Epithelial cell of esophagus (primary cell): ENCODE measurements around the gene SEC24D.

Source experiments
- DNase-seq: peaks from one replicate; pipeline ENCODE4 v3.0.0; 2010; ENCODE audit warnings: low read depth
- H3K4me3 ChIP-seq: 2 replicates; pipeline ENCODE4 v1.5.1; 2011; ENCODE audit warnings: mild to moderate bottlenecking, low read length, control low read depth
- TF ChIP-seq, protein P1 (sequence below): IDR thresholded peaks from 2 replicates; pipeline ENCODE4 v1.5.1; 2011; ENCODE audit warnings: low read depth, mild to moderate bottlenecking, low read length, control low read depth, inconsistent platforms; ENCODE audit not compliant: insufficient read depth; ENCODE audit errors: missing control alignments

The SEC24D gene

DNA sequence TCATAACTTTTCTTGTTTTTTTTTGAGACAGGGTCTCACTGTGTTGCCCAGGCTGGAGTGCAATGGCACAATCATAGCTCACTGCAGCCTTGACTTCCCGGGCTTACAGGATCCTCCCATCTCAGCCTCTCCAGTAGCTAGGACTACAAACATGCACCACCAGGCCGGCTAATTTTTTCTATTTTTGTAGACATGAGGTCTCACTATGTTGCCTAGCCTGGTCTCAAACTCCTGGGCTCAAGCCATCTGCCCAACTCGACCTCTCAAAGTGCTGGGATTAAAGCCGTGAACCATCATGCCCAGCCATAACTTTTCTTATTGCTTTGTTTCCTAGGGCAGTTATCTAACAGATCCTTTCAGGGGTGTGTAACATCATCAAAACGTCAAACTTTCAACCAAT is 11.8 kb downstream of the SEC24D start:
- TF ChIP-seq, protein P1, sequence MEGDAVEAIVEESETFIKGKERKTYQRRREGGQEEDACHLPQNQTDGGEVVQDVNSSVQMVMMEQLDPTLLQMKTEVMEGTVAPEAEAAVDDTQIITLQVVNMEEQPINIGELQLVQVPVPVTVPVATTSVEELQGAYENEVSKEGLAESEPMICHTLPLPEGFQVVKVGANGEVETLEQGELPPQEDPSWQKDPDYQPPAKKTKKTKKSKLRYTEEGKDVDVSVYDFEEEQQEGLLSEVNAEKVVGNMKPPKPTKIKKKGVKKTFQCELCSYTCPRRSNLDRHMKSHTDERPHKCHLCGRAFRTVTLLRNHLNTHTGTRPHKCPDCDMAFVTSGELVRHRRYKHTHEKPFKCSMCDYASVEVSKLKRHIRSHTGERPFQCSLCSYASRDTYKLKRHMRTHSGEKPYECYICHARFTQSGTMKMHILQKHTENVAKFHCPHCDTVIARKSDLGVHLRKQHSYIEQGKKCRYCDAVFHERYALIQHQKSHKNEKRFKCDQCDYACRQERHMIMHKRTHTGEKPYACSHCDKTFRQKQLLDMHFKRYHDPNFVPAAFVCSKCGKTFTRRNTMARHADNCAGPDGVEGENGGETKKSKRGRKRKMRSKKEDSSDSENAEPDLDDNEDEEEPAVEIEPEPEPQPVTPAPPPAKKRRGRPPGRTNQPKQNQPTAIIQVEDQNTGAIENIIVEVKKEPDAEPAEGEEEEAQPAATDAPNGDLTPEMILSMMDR: no peak
- no peak overlapping the region for H3K4me3 ChIP-seq
- DNase-seq: no peak

DNA sequence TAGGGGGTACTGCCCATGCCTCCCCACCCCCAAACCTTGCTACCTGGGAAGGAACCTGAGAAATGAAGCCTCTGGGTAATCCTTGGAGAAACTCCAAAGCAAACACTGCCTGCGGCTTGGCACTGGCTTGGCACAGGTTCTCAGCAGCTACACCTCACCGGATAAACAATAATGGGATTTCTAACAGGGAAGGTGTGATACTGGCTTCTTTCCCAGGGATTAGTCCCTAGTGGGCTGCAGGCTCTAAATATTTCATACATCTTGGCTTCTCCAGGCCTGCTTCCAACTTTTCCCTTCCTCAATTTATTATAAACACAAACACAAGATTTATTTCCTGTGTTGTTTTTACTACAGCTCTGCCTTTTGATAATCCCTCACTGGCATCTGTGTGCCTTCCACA is 12.5 kb downstream of the SEC24D start:
- DNase-seq: peak; percentile 83
- TF ChIP-seq, protein P1: no peak
- no peak overlapping the region for H3K4me3 ChIP-seq

DNA sequence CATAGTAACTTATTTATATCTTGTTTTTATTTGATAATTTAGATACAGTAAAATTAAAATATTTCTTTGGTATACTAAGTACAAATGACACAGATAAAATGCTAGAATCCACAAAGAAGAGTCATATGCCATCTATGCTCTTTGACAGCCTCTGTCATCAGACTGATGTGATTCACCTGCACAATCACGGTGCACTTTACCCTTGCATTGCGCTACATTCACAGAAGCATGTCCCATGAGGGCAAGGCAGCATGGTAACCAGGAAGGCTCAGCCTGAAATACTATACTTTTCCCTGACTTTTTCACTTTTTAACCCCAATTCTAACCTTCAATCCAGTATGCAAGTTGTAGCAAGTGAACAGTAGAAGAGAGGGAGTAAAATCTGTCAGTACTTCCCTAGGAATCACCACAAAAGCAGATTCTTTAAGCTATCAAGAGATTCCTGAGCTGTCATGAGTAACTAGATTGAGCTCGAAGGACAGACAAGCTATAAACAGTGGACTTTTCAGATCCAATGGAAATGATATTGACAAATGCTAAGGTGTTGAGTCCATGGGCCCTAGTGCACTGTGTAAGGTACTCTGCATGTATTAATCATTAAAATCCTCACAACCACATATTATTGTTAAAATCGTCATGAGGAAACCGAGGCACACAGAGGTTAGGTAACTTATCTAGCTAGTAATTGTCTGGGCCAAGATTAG is 14.2 kb downstream of the SEC24D start:
- peak; percentile 70 for DNase-seq
- no peak overlapping the region for H3K4me3 ChIP-seq
- TF ChIP-seq, protein P1: no peak

DNA sequence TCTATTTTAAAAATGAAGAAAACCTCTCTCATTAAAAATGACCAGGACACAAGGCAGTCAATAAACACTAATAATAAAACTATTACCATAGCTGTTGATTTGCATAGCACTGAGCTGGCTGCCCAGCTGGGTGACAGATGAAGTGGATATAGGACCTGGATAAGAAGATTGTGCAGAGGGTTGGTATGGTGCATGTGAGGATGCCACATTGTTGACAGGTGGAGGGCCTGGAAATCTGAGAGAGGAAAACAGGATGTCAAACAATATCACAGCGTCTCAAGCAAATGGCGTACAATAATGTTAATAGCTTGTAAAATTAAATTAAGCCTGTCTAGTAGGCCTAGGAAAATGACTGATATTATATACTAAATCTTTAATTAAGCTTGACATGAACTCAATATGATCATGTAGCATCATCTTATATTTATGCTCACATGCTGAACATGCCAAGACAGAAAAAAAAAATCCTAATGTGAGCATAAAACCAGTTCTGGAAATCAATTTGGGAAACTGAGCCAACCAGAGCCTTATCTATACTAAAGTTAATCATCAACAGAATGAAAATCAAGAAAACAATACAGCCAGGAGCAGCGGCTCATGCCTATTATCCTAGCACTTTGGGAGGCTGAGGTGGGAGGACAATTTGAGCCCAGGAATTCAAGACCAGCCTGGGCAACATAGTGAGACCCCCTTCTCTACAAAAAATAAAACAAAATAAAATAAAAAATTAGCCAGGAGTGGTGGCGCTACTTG is 18.6 kb downstream of the SEC24D start:
- no peak overlapping the region for H3K4me3 ChIP-seq
- DNase-seq: no peak
- TF ChIP-seq, protein P1: no peak

GRCh38 chr4:118816538-118817177 is 19.3 kb downstream of the SEC24D start:
- DNase-seq: peak; percentile 30
- TF ChIP-seq, protein P1: no peak
- no peak overlapping the region for H3K4me3 ChIP-seq

DNA sequence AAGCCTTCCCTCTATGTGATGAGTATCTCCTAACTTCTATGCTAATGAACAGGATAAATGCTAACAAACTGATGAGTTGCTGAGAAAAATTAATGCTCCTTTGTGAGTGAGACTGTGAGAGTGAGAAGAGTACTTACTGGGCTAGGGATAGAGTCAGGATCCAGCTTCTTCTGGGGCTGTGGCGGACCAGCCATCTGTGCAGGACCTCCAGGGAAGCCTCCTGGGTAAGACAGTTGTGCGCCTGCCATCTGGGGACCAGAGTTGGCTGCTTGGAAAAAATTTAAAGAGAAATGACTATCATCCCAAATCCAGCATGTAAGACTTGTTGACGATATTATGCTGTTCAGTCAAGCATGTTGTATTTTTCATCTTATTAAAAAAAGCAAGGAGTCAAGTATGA is 21.0 kb downstream of the SEC24D start:
- DNase-seq: no peak
- H3K4me3 ChIP-seq: no peak overlapping the region
- TF ChIP-seq, protein P1: no peak
